Stimulated activated CD4-positive, alpha-beta T cell treated with anti-CD3 and anti-CD28 coated beads, Interleukin-1b, Interleukin-23, amount 100 ng/mL, for 1 hour (primary cell): ENCODE results near the gene CTSH.

ENCODE experiments used
- DNase-seq, 2 donors: peaks; one replicate each; pipeline ENCODE4 v3.0.0-alpha.2; 2020; ENCODE audit warnings: low read depth in 2 of 2

CTSH gene, protein sequence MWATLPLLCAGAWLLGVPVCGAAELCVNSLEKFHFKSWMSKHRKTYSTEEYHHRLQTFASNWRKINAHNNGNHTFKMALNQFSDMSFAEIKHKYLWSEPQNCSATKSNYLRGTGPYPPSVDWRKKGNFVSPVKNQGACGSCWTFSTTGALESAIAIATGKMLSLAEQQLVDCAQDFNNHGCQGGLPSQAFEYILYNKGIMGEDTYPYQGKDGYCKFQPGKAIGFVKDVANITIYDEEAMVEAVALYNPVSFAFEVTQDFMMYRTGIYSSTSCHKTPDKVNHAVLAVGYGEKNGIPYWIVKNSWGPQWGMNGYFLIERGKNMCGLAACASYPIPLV

DNA sequence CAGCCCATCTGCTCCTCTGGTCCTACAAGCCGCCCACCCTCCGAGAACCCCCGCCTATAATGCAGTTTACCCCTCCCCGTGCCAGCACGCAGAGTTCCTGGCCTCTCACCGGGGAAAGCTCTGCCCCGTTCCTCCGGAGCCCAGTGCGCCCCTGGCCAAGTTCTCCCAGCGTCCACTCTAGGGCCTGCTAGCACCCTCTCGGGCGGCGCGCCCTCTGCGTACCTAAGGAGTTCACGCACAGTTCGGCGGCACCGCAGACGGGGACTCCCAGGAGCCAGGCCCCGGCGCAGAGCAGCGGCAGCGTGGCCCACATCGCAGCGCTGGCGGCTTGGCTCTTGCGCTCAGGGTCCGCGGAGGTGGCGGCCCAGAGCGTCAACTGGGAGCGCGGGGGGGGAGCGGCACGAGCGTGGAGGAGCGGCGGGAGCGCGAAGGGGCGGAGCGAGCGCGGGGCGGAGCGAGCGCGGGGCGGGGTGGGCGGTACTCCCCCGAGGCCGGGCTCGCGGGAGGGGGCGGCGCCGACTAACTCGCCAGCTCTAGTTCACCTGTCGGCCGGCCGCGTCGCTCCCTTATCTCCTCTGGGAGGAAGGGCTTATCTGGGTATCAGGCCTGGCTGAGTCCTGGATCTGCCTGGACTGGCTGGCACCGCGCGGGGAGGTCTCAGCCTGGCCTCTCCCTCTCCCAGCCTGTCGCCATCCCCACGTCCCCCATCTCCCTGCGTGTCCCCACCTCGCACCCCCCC lies at the start of gene CTSH:
CTSH (minus strand) TSS at position 378 of the 739 bp plus-strand sequence; CDS start at position 313, 65 bp downstream.
- peak; percentile 36 to 68 for DNase-seq

DNA sequence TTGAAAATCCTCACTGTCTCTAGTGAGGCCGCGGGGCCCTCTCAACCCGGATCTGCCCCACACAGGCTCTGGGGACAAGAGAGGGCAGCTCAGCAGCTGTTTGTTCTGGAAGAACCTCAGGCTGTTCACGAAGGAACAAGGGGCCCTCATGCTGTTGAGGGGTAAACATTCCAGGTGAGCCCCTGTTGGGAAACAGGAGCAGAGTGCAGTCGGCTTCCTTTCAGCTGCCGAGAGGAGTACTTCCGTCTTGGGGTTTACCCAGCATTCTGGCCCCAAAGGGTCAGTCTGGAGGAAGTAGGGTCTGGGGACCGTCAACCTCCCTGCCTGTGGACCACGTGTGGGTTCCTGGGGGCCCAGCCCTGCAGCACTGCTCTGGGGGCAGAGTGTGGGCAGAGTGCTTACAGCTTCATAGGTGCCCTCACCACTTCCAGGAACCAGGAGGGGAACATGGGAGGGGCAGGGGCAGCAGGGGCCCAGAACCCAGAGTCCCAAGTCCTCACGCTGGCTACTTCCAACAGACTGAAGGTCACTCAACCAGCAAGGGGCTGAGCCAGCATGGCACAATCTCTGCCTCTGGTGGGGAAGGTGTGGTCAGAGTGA lies 49.2 kb upstream of the CTSH start:
- DNase-seq = no peak

GRCh38 chr15:78993257-78993930 lies 48.5 kb upstream of the CTSH start:
- no peak for DNase-seq

- DNase-seq = no peak
Measured at GRCh38 chr15:78992416-78993256, 47.8 kb upstream of the CTSH start.

DNA sequence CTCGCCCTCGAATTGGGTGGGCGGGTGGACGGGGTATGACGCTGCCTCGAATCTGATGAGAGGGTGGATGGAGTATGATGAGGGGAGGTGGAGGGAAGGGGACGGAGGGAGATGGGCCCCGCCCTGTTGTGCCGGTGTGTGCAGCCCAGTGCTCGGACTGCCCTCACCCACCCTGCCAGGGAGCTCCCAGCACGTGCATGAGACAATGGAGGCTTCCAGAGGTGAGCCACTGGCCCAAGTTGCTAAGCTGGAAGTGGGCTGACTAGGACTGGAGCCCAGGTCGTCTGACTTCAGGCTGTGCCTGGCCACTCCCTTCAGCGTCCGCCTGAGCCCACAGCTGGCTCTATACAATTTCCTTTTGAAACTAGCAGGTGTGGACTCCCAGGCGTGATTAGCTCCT lies 47.0 kb upstream of the CTSH start:
- DNase-seq = no peak

- no peak for DNase-seq
Measured at GRCh38 chr15:78991476-78991875, 46.6 kb upstream of the CTSH start.

- no peak for DNase-seq
Measured at GRCh38 chr15:78990278-78990677, 45.4 kb upstream of the CTSH start.

- DNase-seq = no peak
Measured at GRCh38 chr15:78989701-78990240, 44.9 kb upstream of the CTSH start.

GRCh38 chr15:78988361-78988911 lies 43.6 kb upstream of the CTSH start:
- DNase-seq = no peak

DNA sequence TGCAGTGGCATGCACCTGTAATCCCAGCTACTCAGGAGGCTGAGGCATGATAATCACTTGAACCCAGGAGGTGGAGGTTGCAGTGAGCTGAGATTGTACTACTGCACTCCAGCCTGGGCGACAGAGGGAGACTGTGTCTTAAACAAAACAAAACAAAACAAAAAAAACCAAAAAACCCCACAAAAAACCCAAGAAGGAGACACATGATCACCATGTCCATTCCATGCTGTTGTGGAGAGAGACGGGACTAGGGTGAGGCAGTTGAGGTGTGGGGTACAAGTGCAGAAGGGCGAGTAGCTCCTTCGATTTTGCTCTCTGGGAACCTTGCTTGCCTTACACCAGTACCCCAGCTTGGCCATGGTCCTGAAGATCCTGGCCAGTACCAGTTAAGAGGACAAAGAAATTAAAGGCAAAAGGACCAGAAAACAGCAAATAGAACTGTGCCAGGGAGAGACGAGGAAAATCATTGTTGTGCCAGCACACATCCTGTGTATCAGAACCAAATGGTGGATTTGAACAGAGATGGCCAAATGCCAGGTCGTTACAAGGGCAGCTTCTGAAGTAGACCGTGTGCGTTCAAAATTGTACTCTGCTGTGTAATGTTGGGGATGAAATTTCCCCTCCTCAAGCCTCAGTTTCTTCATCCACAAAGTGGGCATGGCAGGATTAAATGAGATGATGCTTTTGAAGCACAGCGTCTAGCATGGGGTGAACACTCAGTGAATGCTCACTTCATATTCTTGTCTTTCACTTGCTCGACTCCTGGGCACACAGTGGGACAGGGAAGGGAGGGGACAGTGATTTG lies 42.9 kb upstream of the CTSH start:
- no peak for DNase-seq

- DNase-seq = no peak
Measured at GRCh38 chr15:78985859-78986475, 41.1 kb upstream of the CTSH start.

DNA sequence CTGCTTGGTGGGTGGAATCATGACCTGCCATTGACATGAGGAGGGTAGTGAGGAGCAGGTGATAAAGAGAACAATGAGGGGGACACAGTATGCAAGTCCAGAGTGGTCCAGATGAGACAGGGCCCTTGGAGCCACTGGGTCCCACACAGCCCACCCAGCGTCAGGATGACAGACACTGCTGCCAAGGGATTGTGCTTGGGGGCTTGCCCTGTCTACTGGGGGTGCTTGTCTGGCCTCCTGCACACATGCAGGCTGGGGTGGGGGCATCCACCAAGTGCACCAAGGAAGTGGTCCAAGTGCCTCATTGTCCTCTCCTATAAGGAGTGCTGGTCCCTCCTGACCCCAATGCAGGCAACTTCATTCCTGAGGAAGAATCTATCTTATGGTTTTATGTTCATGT lies 39.2 kb upstream of the CTSH start:
- DNase-seq = no peak

DNA sequence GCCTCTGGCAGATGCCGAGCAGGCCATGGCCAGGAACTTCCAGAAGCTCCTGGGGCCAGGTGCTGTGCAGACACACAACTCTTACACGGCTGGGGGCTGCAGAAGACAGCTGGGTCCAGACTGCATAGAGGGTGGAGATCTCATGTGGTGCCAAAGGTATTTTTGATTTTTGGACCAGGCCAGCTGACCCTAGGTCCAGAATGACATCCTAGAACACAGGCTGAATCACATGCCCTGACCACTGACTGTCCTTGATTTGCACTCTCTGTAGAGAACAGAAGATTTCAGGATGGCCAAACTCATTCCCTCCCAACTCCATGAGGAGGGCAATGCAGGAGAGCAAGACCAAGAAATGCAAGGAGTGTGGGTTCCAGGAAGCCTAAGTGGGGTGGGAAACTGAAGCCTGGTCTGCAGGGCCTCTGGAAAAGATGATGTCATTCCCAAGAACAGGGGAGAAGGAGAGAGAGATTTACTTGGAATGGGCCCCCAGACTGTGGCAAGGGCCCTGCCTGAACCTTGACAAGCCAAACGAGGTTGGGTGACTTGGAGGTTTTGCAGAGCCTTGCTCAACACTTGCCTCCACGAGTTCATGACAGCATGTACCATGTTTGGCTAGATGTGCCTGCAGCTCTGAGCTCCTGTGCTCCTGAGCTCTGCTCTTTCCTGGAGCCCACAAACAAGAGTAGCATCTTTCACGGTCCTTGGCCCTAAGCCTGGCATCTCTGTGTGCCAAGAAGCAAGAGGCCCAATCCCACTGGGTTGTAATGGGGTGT lies 38.5 kb upstream of the CTSH start:
- DNase-seq = no peak

DNA sequence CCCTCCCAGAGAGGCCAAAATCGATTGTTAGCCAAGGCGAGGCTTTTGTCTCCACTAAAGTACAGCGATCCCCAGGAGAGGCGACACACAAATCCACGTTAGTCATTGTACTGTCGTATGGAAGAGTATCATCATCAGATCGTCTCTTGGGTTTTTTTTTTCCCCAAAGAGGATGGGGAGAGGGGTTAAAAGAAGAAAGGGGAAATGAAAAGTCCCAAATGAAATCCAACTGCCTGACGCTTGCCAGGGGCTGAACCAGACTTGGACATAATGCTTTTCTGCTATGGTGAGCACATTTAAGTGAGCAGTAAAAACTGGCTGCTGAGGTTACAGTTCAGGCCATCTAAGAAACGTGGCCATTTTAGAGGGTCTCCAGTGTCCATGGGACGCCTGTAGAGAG lies 37.9 kb upstream of the CTSH start:
- DNase-seq = no peak

DNA sequence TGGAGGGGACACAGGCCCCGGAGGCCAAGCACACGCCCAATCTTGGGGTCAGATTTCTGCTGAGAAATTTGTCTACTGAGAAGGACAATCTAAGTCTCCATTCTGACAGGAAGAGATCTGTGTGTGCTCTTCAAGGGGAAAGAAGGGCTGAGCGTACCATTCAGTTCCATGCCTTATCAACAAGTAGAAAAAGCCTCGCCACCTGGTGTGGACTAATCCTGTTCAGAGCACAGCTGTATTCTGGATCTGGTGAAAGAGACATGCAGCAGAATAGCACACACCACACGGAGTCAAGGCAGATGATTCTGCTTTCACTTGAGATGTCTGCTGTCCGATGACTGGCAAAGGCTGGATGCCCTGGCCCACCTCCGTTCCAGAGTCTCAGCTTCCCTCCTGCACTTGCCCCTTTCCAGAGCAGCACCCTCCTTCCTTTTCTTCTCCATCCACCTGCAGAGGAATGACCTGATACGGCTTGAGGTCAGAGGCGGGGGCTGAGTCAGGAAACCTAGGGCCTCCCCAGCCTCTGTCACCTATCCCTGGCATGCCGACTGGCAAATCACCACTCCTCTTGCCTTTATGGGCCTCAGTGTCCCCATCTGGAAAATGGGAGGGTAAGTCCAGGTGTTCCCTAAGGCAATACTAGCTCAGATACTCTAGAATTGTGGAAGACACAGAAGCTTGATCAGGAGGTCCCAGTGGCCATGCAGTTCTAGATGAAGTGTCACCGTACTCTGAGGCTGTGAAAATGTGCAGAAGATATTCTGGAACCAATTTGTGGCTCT lies 36.9 kb upstream of the CTSH start:
- DNase-seq = no peak

GRCh38 chr15:78979456-78980320 lies 34.8 kb upstream of the CTSH start:
- no peak for DNase-seq

- no peak for DNase-seq
Measured at GRCh38 chr15:78978601-78979179, 33.8 kb upstream of the CTSH start.
